HepG2 (cell line): Measurements from ENCODE around the gene UBTD1. TPM values are rescaled to one million over a fixed set of nuclear protein-coding genes. Genes with fewer than 3 reads are reported as not detected.

Experiments used
- ARNTL ChIP-seq: sonication (generic); formaldehyde crosslinking; IDR thresholded peaks from 2 replicates; pipeline ENCODE4 v1.4.0; 2020; ENCODE audit warnings: mild to moderate bottlenecking, missing genetic modification reagents
- CEBPB ChIP-seq: IDR thresholded peaks from 2 replicates; pipeline ENCODE4 v1.6.1; 2011; ENCODE audit warnings: low read depth, low read length, improper control_type of control experiment, borderline replicate concordance
- DR1 ChIP-seq: sonication (generic); formaldehyde crosslinking; IDR thresholded peaks from 2 replicates; pipeline ENCODE4 v1.8.0; 2021; ENCODE audit warnings: mild to moderate bottlenecking, missing genetic modification reagents, inconsistent platforms
- E2F2 ChIP-seq: sonication (generic); formaldehyde crosslinking; IDR thresholded peaks from 2 replicates; pipeline ENCODE4 v1.4.0; 2020; ENCODE audit warnings: missing genetic modification reagents, borderline replicate concordance
- FOSL1 ChIP-seq: sonication (generic); formaldehyde crosslinking; IDR thresholded peaks from 2 replicates; pipeline ENCODE4 v1.9.0; 2021; ENCODE audit warnings: missing genetic modification reagents, borderline replicate concordance
- FOXK1 ChIP-seq: sonication (generic); formaldehyde crosslinking; IDR thresholded peaks from 2 replicates; pipeline ENCODE4 v1.4.0; 2020; ENCODE audit warnings: low read depth, missing genetic modification reagents, borderline replicate concordance
- SALL1 ChIP-seq: sonication (generic); formaldehyde crosslinking; IDR thresholded peaks from 2 replicates; pipeline ENCODE4 v1.8.0; 2022; ENCODE audit warnings: mild to moderate bottlenecking, missing genetic modification reagents
- TBX2 ChIP-seq: sonication (generic); formaldehyde crosslinking; IDR thresholded peaks from 2 replicates; pipeline ENCODE4 v1.5.0; 2020; ENCODE audit warnings: missing genetic modification reagents, mild to moderate bottlenecking, borderline replicate concordance
- TP53 ChIP-seq: sonication (generic); formaldehyde crosslinking; conservative IDR thresholded peaks from 2 replicates; pipeline ENCODE4 v1.4.0; 2020; ENCODE audit warnings: missing genetic modification reagents
- YEATS2 ChIP-seq: sonication (generic); formaldehyde crosslinking; IDR thresholded peaks from 2 replicates; pipeline ENCODE4 v1.4.0; 2020; ENCODE audit warnings: missing genetic modification reagents, borderline replicate concordance
- ZBTB39 ChIP-seq: sonication (generic); formaldehyde crosslinking; IDR thresholded peaks from 2 replicates; pipeline ENCODE4 v1.5.0; 2020; ENCODE audit warnings: missing genetic modification reagents
- ZNF569 ChIP-seq: sonication (generic); formaldehyde crosslinking; IDR thresholded peaks from 2 replicates; pipeline ENCODE4 v1.5.0; 2020; ENCODE audit warnings: mild to moderate bottlenecking, missing genetic modification reagents, moderate library complexity, borderline replicate concordance
- ZNF747 ChIP-seq: sonication (generic); formaldehyde crosslinking; IDR thresholded peaks from 2 replicates; pipeline ENCODE4 v1.8.1; 2023; ENCODE audit warnings: missing genetic modification reagents, mild to moderate bottlenecking, borderline replicate concordance
- ZNF788 ChIP-seq: sonication (generic); formaldehyde crosslinking; IDR thresholded peaks from 2 replicates; pipeline ENCODE4 v1.5.0; 2020; ENCODE audit warnings: mild to moderate bottlenecking, missing genetic modification reagents, borderline replicate concordance
- ZNF792 ChIP-seq: IDR thresholded peaks from 2 replicates; pipeline ENCODE4 v1.6.1; 2016
- ZNF879 ChIP-seq: sonication (generic); formaldehyde crosslinking; IDR thresholded peaks from 2 replicates; pipeline ENCODE4 v1.8.1; 2023; ENCODE audit warnings: missing genetic modification reagents
- ZSCAN25 ChIP-seq: sonication (generic); formaldehyde crosslinking; IDR thresholded peaks from 2 replicates; pipeline ENCODE4 v1.8.0; 2022; ENCODE audit warnings: mild to moderate bottlenecking, missing genetic modification reagents
- polyA plus RNA-seq, 8 experiments: library from polyadenylated mRNA; depleted of rRNA in 3 of 8; stranded (reverse) in 7 of 8; unstranded in 1 of 8; fragments of >200 nt; fragmentation: Illumina TruSeq in 4 of 8; extraction: Trizol in 4 of 8; gene quantifications; 2 replicates each; pipeline versions ENCODE4 v1.2.1 to v1.2.3, GENCODE V29; 2011 to 2016; ENCODE audit warnings: low read depth in 4 of 8, missing spikeins in 1 of 8, mixed read lengths in 1 of 8; ENCODE audit not compliant: insufficient read depth in 1 of 8
- total RNA-seq, 5 experiments: library from RNA; depleted of rRNA; stranded (reverse); fragments of >200 nt; fragmentation: Illumina TruSeq; extraction: Trizol; gene quantifications; 2 replicates each; pipeline ENCODE4 v1.2.3, GENCODE V29; 2016; ENCODE audit warnings: low read depth in 1 of 5
- TF ChIP-seq, protein P1 (sequence below): sonication (generic); formaldehyde crosslinking; IDR thresholded peaks from 2 replicates; pipeline ENCODE4; 2020; ENCODE audit warnings: missing genetic modification reagents, mild to moderate bottlenecking, borderline replicate concordance
- TF ChIP-seq, protein P2 (sequence below): sonication (generic); formaldehyde crosslinking; IDR thresholded peaks from 2 replicates; pipeline ENCODE4 v1.4.0; 2020; ENCODE audit warnings: missing genetic modification reagents, borderline replicate concordance

The UBTD1 gene
- total and polyA plus RNA-seq, 2 of the 13 experiments (the other 11 are each of a cell fraction or from before 2014, with no cell fraction given): 7.9 to 10.0 TPM

- TF ChIP-seq, protein P1, sequence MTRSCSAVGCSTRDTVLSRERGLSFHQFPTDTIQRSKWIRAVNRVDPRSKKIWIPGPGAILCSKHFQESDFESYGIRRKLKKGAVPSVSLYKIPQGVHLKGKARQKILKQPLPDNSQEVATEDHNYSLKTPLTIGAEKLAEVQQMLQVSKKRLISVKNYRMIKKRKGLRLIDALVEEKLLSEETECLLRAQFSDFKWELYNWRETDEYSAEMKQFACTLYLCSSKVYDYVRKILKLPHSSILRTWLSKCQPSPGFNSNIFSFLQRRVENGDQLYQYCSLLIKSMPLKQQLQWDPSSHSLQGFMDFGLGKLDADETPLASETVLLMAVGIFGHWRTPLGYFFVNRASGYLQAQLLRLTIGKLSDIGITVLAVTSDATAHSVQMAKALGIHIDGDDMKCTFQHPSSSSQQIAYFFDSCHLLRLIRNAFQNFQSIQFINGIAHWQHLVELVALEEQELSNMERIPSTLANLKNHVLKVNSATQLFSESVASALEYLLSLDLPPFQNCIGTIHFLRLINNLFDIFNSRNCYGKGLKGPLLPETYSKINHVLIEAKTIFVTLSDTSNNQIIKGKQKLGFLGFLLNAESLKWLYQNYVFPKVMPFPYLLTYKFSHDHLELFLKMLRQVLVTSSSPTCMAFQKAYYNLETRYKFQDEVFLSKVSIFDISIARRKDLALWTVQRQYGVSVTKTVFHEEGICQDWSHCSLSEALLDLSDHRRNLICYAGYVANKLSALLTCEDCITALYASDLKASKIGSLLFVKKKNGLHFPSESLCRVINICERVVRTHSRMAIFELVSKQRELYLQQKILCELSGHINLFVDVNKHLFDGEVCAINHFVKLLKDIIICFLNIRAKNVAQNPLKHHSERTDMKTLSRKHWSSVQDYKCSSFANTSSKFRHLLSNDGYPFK (CRISPR knock-in tag): no peak
- peak; percentile 45; the same call in 1 of the 2 replicates for TF ChIP-seq SALL1 (CRISPR knock-in tag)
- peak; percentile 40; the same call in 1 of the 2 replicates for TF ChIP-seq ZBTB39 (CRISPR knock-in tag)
- TF ChIP-seq ZNF879: no peak
- no peak for TF ChIP-seq FOXK1
- TF ChIP-seq ARNTL (CRISPR knock-in tag): no peak
- TF ChIP-seq FOSL1: no peak
- TF ChIP-seq ZNF788 (CRISPR knock-in tag): peak; percentile 91
- TF ChIP-seq TP53: no peak
- TF ChIP-seq ZNF569 (CRISPR knock-in tag): no peak
- TF ChIP-seq E2F2 (CRISPR knock-in tag): peak; percentile 73; the same call in 1 of the 2 replicates
- TF ChIP-seq, protein P2, sequence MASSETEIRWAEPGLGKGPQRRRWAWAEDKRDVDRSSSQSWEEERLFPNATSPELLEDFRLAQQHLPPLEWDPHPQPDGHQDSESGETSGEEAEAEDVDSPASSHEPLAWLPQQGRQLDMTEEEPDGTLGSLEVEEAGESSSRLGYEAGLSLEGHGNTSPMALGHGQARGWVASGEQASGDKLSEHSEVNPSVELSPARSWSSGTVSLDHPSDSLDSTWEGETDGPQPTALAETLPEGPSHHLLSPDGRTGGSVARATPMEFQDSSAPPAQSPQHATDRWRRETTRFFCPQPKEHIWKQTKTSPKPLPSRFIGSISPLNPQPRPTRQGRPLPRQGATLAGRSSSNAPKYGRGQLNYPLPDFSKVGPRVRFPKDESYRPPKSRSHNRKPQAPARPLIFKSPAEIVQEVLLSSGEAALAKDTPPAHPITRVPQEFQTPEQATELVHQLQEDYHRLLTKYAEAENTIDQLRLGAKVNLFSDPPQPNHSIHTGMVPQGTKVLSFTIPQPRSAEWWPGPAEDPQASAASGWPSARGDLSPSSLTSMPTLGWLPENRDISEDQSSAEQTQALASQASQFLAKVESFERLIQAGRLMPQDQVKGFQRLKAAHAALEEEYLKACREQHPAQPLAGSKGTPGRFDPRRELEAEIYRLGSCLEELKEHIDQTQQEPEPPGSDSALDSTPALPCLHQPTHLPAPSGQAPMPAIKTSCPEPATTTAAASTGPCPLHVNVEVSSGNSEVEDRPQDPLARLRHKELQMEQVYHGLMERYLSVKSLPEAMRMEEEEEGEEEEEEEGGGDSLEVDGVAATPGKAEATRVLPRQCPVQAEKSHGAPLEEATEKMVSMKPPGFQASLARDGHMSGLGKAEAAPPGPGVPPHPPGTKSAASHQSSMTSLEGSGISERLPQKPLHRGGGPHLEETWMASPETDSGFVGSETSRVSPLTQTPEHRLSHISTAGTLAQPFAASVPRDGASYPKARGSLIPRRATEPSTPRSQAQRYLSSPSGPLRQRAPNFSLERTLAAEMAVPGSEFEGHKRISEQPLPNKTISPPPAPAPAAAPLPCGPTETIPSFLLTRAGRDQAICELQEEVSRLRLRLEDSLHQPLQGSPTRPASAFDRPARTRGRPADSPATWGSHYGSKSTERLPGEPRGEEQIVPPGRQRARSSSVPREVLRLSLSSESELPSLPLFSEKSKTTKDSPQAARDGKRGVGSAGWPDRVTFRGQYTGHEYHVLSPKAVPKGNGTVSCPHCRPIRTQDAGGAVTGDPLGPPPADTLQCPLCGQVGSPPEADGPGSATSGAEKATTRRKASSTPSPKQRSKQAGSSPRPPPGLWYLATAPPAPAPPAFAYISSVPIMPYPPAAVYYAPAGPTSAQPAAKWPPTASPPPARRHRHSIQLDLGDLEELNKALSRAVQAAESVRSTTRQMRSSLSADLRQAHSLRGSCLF (CRISPR knock-in tag): no peak; the same call in 1 of the 2 replicates
- TF ChIP-seq TBX2: no peak
- TF ChIP-seq ZNF792 (CRISPR knock-in tag): peak; percentile 17; the same call in 1 of the 2 replicates
- TF ChIP-seq ZSCAN25 (CRISPR knock-in tag): no peak; the same call in 1 of the 2 replicates
- no peak for TF ChIP-seq DR1 (CRISPR knock-in tag)
- no peak for TF ChIP-seq YEATS2 (CRISPR knock-in tag)
- no peak for TF ChIP-seq CEBPB
- 0 out of 2 replicates have a peak, but pooled peaks have one; percentile 51 for TF ChIP-seq ZNF747 (CRISPR knock-in tag)
Observed at GRCh38 chr10:97497572-97498075, 1.1 kb upstream of the UBTD1 start (continued).
